NK-92 (cell line): Measurements from ENCODE around the gene NUP85.
"Not testable (repeated sequence)": the region's sequence is repeated elsewhere in the genome, so short reads cannot be mapped to it uniquely, and the experiment has no call there.

Experiments
- DNase-seq: peaks from one replicate; lab custom pipeline; 2025; ENCODE audit not compliant: unreplicated experiment; lab: John Stamatoyannopoulos, UW

Gene NUP85

GRCh38 chr17:75199886-75200618, 5.4 kb upstream of the NUP85 start:
- no peak for DNase-seq

GRCh38 chr17:75205793-75206163, 299 bp downstream of the NUP85 start:
- DNase-seq, result no peak

- not testable (repeated sequence) for DNase-seq
Observed at GRCh38 chr17:75207050-75207407, 1.6 kb downstream of the NUP85 start.

GRCh38 chr17:75207760-75208159, 2.3 kb downstream of the NUP85 start:
- DNase-seq, result no peak

GRCh38 chr17:75208161-75208560, 2.7 kb downstream of the NUP85 start:
- no peak for DNase-seq

GRCh38 chr17:75209061-75209460, 3.6 kb downstream of the NUP85 start:
- DNase-seq, result no peak

- no peak for DNase-seq
Observed at GRCh38 chr17:75218131-75218530, 12.7 kb downstream of the NUP85 start.

DNA sequence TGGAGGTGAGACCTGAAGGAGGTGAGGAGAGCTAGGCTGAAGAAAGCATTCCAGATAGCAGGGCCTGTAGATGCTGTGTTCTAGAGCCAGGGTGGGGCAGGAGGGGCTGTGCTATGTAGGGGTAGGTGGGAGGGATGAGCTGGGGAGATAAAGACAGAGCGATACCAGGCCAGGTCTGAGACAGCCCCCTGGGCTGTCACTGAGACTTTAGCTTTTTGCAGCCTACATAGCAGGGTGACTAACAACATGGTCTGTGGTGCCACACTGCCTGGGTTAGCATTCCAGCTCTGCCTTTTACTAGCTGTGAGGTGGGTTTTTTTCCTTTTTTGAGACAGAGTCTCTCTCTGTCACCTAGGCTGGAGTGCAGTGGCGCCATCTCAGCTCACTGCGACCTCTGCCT, 14.3 kb downstream of the NUP85 start:
- no peak for DNase-seq

GRCh38 chr17:75225016-75225415, 19.5 kb downstream of the NUP85 start:
- no peak for DNase-seq

GRCh38 chr17:75227729-75228128, 22.2 kb downstream of the NUP85 start:
- no peak for DNase-seq

DNA sequence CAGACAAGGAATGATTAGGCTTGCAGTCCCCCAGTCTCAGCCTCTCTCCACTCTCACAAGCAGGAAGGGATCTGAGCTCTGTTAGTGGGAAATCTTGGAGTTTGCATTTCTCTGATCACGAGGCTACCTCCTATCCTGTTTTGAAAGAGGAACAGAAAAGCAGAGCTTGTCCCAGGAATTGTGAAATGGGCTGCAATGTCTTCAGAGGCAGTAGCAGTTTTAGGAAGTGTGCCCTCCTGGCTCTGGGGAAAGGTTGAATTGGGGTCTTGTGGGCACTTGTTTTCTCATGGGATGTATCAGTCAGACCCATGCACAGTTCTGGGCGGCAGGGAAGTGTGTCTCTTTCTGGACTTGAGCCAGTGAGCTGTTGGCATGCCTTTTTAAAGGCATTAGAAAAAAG, 22.8 kb downstream of the NUP85 start:
- no peak for DNase-seq

DNA sequence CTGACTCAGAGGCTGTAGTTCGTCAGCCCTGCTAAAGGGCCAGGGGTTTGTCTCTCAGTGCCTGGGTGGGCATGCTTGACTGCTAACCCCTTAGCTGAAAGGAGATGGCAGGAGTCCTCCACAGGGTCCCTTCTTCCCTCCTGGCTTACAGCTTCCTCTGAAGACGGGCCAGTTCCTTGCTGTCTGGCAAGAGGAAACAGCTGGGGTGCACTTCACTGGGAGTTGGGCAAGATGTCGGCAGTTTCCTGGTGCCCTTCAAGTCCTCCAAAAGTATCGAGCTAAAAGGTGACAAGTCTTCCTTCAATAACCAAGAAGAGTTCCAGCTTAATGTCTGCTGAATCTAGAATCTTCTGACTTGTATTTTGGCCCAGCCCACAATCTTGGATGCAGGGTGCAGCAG, 23.4 kb downstream of the NUP85 start:
- DNase-seq, result no peak

DNA sequence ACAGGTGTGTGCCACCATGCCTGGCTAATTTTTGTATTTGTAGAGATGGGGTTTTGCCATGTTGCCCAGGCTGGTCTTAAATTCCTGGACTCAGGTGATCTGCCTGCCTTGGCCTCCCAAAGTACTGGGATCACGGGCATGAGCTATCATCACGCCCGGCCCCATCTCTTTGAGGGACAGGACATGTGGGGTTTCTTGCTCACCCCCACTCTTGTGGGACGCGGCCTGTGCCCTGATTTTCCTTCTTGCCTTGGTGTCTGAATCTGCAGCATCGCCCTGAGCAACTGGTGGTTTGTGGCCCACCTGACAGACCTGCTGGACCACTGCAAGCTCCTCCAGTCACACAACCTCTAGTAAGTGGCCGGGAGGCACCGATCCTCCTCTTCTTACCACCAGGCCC, 25.6 kb downstream of the NUP85 start:
- DNase-seq, result no peak

GRCh38 chr17:75231741-75232464, 26.4 kb downstream of the NUP85 start:
- no peak for DNase-seq

GRCh38 chr17:75232786-75233185, 27.3 kb downstream of the NUP85 start:
- no peak for DNase-seq

- no peak for DNase-seq
Observed at GRCh38 chr17:75237100-75238014, 31.9 kb downstream of the NUP85 start.

- no peak for DNase-seq
Observed at GRCh38 chr17:75238020-75238580, 32.6 kb downstream of the NUP85 start.

DNA sequence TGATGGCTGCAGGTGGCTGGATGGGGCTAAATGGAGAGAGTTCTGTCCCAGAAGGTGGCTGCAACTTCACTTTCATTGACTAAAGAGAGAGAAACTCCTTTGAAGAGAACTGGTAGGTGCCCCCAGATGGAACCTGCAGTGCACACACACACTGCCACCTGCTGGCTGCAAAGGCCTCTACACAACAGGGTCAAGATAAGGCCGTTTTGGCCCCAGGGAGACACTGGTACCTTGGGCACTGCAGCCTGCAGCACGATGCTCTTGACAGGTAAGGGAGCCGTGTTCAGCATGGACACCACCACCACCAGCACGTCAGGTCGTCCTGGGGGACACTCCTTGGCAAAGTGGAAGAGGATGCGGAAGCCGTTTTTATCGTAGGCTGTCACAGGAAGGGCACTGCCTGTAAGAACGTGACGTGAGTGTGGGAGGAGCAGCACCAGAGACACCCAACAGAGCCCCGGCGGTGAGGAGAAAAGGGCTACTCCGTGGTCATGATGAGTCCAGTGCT, 33.3 kb downstream of the NUP85 start:
- no peak for DNase-seq

- no peak for DNase-seq
Observed at GRCh38 chr17:75239214-75239613, 33.7 kb downstream of the NUP85 start.

GRCh38 chr17:75239778-75240393, 34.4 kb downstream of the NUP85 start:
- DNase-seq, result no peak
